GM10266 (cell line): ENCODE measurements around the gene KLHL29.

Source experiments
- DNase-seq: peaks from one replicate; pipeline ENCODE4 v3.0.0; 2012; ENCODE audit errors: extremely low spot score
- TF ChIP-seq, protein P1 (sequence below): IDR thresholded peaks from 2 replicates; pipeline ENCODE4 v1.5.1; 2012; ENCODE audit warnings: mild to moderate bottlenecking, low read depth; ENCODE audit not compliant: control insufficient read depth, insufficient read depth; ENCODE audit errors: missing control alignments

The KLHL29 gene

DNA sequence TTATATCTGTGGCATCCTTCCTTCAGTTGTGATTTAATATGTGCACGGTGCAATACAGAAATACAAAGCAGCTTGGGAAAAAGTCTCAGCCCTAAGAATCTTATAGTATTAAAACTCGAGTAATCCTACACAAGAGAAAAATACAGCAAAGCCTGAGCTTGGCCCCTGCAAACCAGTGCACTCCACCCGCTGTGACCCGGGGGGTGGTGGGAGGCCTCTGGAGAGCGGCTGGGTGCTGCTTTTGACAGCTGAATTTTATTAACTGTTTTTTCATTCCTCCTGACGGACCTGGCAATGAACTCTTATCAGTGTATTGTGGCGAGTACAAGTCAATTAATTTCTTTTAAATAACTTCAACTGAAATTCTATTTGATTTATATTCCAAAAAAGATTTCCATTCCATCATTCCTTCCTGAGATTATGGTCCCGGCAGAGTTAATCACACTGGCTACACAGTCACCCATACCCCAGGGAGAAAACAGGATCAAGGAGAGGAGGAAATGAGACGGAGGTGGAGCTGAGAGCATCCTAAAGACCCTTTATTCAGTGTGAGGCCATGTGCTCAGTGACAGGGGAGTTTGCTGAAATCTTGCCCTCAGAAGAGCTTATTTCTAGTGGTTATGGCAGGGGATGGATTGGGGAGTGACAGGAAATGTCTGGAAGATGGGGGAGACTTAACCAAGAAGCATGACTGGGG, 124.8 kb downstream of the KLHL29 start:
- no peak for DNase-seq
- TF ChIP-seq, protein P1, sequence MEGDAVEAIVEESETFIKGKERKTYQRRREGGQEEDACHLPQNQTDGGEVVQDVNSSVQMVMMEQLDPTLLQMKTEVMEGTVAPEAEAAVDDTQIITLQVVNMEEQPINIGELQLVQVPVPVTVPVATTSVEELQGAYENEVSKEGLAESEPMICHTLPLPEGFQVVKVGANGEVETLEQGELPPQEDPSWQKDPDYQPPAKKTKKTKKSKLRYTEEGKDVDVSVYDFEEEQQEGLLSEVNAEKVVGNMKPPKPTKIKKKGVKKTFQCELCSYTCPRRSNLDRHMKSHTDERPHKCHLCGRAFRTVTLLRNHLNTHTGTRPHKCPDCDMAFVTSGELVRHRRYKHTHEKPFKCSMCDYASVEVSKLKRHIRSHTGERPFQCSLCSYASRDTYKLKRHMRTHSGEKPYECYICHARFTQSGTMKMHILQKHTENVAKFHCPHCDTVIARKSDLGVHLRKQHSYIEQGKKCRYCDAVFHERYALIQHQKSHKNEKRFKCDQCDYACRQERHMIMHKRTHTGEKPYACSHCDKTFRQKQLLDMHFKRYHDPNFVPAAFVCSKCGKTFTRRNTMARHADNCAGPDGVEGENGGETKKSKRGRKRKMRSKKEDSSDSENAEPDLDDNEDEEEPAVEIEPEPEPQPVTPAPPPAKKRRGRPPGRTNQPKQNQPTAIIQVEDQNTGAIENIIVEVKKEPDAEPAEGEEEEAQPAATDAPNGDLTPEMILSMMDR: no peak

DNA sequence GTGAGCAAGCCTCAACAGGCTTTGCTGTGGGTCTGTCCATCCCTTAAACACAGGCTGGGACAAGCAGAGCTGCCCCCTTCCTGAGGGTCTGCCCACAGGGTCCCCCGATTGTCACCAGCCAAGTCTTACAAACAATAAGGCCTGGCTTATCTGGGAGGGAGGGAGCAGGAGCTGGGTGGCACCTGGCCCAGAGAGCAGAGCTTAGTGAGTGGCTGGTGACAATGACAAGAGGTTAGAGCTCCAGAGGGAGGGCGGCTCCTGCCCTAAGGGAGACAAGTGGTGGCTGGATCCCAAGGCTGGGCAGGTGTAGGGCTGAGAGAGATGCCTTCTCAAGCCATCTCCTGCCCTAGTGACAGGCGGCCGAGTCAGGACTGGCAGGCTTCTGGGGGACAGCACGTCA, 125.5 kb downstream of the KLHL29 start:
- TF ChIP-seq, protein P1: no peak
- DNase-seq: no peak

DNA sequence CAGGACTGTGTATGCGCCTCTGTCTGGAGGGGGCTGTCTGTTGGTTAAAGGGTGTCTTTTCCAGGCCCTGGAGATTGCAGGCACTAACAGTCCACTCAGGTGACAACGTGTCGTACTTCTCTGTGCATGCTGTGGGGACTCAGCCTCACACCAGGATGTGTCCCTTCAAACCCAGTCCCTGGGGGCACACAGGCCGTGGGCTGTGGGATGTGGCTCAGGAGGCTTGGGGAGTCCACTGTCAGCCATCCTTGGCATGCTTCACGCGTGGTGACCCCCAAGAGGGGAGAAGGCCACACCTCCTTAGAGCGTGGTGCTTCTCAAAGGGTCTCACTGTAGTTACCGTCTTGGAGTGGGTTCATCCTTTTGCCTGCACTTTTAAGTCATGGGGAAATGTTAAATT, 127.8 kb downstream of the KLHL29 start:
- DNase-seq: no peak
- TF ChIP-seq, protein P1: no peak

DNA sequence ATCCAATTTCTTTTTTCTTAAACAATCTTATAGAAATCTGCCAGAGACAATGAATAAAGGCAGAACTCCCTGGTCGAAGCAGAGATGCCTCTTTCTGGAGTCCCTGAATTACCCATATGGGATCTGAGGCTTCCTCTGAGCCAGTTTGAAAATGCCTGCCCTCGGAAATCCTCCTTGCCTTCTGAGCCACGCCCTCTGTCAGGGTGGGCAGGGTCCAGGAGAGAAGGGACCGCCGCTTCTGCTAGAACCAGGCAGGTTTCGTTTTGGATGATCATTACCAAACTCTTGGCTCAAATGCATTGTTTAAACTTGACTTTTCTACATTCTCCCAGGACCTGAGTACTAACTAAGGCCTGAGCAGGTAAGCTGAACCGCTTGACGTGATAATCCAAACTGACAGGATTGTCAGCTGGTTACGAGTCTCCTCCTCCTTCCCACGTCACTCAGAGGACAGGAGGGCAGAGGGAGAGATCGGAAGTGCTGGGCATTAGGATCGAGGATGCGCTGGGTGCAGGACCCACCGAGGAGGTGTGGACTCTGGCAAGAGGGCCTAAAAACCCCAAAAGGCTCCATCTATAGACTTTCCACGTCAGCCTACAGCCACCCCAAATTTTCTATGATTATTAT, 128.4 kb downstream of the KLHL29 start:
- TF ChIP-seq, protein P1: no peak
- DNase-seq: no peak

DNA sequence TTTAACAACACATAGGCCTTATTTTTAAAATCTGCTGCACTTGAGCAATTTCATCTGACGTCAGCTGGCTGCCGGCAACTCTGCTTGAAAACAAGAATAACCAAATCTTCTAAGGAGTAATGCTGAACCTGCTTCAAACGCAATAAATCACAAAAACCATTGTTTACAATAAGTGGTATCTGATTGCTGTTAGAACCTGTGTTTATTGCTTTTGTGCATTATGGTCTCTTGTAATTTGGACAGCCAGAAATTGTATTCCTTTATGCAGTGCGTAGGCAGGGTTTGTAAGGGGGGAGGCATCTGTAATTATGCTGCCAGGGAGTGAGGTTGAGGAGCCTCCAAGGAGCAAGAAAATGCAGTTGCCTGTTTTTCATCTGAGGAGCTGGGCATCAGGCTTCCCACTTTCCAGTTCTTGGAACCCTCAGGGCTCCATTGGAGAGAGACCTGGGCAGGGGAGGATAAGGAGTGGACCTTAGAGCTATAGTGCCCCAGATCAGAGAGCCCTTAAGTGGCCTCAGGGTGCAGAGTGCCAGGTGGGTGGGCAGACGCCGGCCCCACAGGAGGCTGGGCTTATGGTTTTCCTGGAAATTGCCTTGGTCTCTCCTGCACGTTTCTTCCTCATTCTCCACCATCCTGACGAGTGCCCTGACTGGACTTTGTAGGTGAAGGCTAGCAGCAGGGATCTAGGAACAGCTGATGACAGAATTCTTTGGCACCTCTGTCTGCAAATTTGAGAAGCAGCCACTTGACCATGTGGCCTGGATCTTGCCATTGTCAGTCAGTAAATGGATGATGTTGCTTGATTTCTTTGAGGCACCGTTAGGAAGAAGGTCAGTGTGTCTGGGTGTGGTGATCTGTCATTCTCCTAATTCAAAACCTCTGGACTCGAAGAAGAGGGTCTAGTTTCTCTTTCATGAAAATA, 129.2 kb downstream of the KLHL29 start:
- no peak for DNase-seq
- TF ChIP-seq, protein P1: no peak

DNA sequence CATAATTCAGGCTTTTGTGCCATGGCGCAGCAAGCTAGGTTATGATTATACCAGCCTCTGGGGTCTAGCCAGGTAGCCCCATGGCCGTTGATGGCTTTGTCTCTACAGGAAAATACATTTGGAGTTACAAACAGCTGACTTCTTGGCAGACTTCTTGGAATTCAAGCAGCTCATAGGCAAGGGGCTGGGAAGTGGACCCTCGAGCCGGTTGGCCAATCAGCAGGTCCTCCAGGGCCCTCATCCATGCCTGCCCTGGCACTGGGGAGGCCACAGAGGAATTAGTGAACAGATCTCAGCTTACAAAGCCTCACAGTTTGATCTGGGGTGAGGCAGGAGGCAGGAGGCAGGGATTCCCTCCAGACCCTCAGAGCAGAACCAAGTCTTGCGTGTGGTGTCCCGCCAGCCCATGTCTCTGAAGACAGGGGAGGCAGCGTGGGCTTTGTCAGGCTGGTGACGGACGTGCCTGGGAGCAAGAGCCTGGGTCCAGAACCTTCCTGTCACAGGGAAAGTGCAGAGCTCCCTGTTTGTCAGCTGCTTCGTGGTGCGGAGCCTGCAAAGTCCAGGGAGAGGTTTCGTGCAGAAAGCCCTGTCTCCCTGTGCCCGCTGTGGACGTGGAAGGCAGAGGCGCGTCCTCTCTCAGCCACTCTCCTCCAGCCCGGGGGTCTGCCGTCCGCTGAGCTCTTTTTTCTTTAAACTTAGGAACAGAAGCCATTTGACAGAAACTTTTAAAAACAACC, 131.7 kb downstream of the KLHL29 start:
- DNase-seq: no peak
- TF ChIP-seq, protein P1: no peak
